H1 (cell line): ENCODE measurements around the gene RNASE7. TPM values are rescaled to one million over a fixed set of nuclear protein-coding genes. Genes with fewer than 3 reads are reported as not detected.

Experiments
- CREB1 ChIP-seq: IDR thresholded peaks from 2 replicates; pipeline ENCODE4 v1.6.1; 2012; ENCODE audit warnings: inconsistent platforms
- CTBP2 ChIP-seq: IDR thresholded peaks from 2 replicates; pipeline ENCODE4 v1.7.0; 2011; ENCODE audit warnings: borderline replicate concordance, mild to moderate bottlenecking, moderate library complexity, mixed read lengths, low read length; ENCODE audit not compliant: insufficient read depth, insufficient read length
- HDAC2 ChIP-seq, 2 experiments: fragments of 300-600 bp in 1 of 2; sonication (generic) in 1 of 2; IDR thresholded peaks; 2 replicates each; pipeline ENCODE4 v1.6.1; 2011 to 2012; ENCODE audit warnings: low read depth in 2 of 2, low read length in 2 of 2, mild to moderate bottlenecking in 2 of 2, moderate library complexity in 2 of 2, borderline replicate concordance in 1 of 2, inconsistent platforms in 1 of 2
- NANOG ChIP-seq: IDR thresholded peaks from 2 replicates; pipeline ENCODE4 v1.6.1; 2011; ENCODE audit warnings: low read length, low read depth, mild to moderate bottlenecking, inconsistent platforms; ENCODE audit not compliant: insufficient read depth, poor library complexity, severe bottlenecking
- TEAD4 ChIP-seq: IDR thresholded peaks from 2 replicates; pipeline ENCODE4 v1.6.1; 2012; ENCODE audit warnings: low read depth, low read length, inconsistent platforms, mixed read lengths
- USF2 ChIP-seq: IDR thresholded peaks from 2 replicates; pipeline ENCODE4 v1.6.1; 2011; ENCODE audit warnings: low read length, improper control_type of control experiment
- polyA plus RNA-seq, 7 experiments: library from polyadenylated mRNA; depleted of rRNA in 3 of 7; stranded (reverse) in 5 of 7; unstranded in 2 of 7; fragments of >200 nt in 5 of 7; fragments of 200-250 nt in 2 of 7; gene quantifications; 1 replicate in 5 of 7; 2 replicates in 1 of 7; 4 replicates in 1 of 7; pipeline versions ENCODE4 v1.2.1 to v1.2.3, GENCODE V29; 2011 to 2013; ENCODE audit warnings: missing spikeins in 2 of 7, mixed read lengths in 2 of 7
- total RNA-seq: library from RNA; stranded (reverse); fragmentation: NEBNext Ultra II Directional; extraction: Animal tissue kit (Norgen Biotek cat#: 25700); gene quantifications from 2 replicates; pipeline ENCODE4 v1.2.1, GENCODE V29; 2021

Gene RNASE7
- total and polyA plus RNA-seq, 2 of the 8 experiments (the other 6 are each of a cell fraction or from before 2014, with no cell fraction given) = not detected

GRCh38 chr14:20997115-20997514 is 45.0 kb upstream of the RNASE7 start (continued):
- TF ChIP-seq HDAC2 (IDR thresholded peaks at IDR 0.05; ENCODE audit: borderline replicate concordance in 1 of 2, low read depth in 2 of 2, low read length in 2 of 2) (no peak), CREB1 (no peak), NANOG (no peak), USF2 (no peak), TEAD4 (no peak), CTBP2 (no peak)
